WI38 (cell line): Measurements from ENCODE around the gene SLC2A6.

Source experiments
- H3K4me3 ChIP-seq: 2 replicates; pipeline ENCODE4 v1.5.1; 2011; ENCODE audit warnings: low read depth, mild to moderate bottlenecking, control low read depth, low read length
- TF ChIP-seq, protein P1 (sequence below): IDR thresholded peaks from 2 replicates; pipeline ENCODE4 v1.5.1; 2012; ENCODE audit warnings: low read depth, mild to moderate bottlenecking, control low read depth, low read length

SLC2A6 gene

DNA sequence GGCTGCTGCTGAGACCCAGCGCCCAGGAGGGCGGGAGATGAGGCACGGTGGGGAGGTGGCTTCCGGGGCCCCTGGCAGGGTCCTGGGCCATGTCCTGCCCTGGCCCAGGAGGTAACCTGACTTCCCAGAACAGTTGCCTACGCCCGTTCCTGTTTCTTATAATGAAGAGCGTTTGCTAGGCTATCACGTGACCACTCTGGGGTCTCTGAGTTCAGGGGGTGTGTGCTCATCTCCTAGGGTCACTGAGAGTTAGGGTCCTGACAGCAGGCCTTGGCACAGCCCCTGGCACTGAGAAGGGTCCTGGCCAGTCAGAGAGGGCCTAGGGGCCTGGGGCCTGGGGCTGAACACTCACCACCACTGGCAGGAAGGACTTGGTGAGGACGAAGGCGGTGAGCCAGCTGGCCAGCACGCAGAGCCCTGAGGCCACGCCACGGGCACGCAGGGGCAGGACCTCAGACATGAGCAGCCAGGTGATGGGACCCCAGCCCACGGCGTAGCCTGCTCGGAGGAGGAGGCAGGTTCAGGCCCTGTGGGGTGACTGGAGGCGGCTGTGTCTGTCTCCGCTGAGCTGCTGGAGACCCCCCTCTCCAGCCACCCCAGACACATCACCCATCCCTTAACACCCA lies 6.0 kb downstream of the SLC2A6 start:
- no peak overlapping the region for H3K4me3 ChIP-seq
- TF ChIP-seq, protein P1, sequence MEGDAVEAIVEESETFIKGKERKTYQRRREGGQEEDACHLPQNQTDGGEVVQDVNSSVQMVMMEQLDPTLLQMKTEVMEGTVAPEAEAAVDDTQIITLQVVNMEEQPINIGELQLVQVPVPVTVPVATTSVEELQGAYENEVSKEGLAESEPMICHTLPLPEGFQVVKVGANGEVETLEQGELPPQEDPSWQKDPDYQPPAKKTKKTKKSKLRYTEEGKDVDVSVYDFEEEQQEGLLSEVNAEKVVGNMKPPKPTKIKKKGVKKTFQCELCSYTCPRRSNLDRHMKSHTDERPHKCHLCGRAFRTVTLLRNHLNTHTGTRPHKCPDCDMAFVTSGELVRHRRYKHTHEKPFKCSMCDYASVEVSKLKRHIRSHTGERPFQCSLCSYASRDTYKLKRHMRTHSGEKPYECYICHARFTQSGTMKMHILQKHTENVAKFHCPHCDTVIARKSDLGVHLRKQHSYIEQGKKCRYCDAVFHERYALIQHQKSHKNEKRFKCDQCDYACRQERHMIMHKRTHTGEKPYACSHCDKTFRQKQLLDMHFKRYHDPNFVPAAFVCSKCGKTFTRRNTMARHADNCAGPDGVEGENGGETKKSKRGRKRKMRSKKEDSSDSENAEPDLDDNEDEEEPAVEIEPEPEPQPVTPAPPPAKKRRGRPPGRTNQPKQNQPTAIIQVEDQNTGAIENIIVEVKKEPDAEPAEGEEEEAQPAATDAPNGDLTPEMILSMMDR = no peak

DNA sequence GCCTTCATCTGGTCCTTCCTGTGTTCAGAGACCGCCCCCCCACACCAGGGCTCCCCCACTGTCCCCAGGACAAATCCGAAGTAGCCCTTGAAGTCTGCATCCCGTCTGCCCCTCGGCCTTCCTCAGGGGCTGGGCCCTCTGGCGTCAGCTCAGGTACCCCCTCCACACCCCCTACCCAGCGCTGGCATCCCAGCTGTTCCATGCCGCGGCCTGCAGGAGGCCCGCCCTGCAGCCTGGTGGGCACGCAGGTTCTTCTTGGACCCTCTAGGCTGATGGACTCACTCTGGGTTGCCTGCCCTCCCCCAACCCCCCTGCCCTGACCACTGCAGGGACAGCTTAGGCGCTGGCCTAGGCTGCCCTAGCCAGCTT lies 6.6 kb downstream of the SLC2A6 start:
- TF ChIP-seq, protein P1 = no peak
- H3K4me3 ChIP-seq = no peak overlapping the region

DNA sequence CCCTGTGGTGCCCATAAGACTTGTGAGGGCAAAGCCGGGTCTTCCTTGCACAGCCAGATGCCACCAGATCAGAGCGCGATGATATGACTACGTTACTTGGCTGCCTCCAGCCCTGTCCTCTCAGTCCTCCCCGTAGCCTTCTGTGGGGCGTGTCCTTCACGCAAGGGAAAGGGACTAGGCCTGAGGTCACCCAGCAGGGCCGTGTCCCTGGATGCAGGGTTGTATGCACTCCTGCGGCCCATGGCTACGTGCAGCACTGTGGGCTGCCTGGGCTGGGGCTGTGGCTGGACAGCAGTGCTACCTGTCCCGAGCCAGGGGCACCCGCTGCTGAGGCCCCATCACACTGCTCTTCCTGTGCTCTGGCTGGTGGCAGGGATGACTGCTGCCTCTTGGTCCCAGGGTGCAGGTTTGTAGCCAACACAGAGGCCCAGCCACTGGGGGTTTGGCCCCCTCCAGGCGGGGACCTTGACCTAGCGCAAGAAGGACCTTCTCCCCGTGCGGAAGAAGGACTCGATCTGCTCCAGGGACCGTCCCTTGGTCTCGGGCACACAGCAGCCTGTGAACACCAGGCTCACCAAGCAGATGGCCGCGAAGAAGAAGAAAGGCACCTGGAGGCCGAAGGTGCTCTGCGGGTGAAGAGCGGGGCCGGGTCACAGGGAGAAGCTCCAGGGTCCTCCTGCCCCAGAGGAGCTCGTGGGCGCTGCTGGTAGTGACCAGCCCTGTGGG lies 7.2 kb downstream of the SLC2A6 start:
- no peak overlapping the region for H3K4me3 ChIP-seq
- TF ChIP-seq, protein P1 = no peak

DNA sequence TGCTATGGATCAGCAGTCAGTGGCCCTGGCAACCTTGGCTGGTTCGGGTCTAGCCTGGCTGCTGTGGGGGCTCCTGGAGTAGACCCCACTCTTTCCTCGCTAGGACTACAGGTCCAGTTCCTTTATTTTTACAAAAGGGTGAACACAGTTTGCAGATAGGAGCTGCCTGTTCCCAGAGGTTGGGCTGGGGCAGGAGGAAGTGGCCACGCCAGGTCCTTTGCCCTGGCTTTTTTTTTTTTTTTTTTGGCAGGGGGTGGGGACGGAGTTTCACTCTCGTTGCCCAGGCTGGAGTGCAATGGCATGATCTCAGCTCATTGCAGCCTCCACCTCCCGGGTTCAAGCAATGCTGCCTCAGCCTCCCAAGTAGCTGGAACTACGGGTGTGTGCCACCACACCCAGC lies 7.9 kb downstream of the SLC2A6 start:
- TF ChIP-seq, protein P1 = no peak
- H3K4me3 ChIP-seq = no peak overlapping the region

DNA sequence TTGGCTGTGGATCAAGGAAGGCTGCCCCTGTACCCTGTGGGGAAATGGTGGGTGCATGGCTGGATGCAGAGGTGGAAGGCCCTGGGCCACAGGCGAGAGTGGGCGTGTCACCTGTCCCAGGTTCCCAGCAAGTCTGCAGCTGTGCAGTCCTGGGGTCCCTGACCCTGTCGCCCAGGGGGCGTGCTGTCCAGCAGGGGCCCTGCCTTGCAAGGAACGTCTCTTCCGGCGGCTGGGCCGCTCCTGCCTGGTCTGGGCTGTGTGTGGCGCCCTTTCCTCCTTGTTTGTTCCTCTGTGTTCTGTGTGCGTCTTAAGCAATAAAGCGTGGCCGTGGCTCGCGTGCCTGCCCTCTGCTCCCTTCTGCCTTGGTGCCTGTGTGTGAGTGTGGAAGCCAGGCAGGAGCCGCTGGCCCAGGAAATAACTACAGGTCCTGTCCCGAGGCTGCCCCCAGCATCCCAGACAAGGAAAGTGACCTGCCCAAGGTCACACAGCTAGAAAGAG lies 8.4 kb downstream of the SLC2A6 start:
- TF ChIP-seq, protein P1 = no peak

DNA sequence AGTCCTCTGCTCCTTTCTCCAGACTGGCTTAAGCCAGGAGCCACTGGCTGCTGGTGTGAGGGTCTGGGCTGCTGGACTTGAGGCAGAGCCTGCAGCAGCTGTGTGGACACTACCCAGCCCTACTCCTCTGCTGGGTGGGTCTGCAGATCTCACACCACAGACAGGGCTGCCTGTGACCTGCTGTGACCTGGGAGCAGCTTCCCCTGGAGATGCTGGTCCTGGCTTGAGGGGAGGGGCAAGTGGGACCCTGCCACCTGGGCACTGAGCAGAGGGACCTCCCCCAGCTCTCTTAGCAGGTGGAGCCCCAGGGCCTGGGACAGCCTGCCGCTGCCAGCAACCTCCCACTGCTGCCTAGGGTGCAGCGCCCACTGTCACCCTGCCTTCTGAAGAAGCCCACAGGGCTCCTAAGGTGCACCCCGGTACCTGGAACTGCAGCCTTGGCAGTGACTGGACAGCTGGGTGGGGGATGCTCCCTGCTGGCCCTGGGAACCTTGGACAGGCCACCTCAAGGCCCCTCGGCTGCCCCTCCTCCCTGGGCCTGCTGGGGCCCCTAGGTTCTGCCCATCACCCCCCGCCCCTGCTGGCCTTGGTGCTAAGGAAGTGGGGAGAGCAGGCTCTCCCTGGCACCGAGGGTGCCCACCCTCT lies 10.0 kb downstream of the SLC2A6 start:
- TF ChIP-seq, protein P1 = no peak
- no peak overlapping the region for H3K4me3 ChIP-seq

More for the DNA sequence above, 8.4 kb downstream of the SLC2A6 start:
- no peak overlapping the region for H3K4me3 ChIP-seq

DNA sequence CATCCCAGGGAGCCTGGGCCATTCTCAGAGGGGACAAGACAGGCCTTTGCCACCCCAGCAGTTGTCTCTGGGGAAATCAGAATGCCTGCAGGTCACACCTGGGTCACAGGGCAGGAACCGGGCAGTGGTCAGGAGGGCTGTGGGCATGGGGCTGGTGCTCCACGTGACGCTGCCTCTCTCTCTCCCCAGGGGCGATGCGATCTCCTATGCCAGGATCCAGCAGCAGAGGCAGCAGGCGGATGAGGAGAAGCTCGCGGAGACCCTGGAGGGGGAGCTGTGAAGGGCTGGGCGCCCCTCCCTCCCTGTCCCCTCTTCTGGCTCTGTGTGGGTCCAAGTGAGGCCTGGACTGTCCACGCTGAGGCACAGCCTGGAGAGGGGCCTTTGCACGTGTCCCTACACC lies 10.5 kb downstream of the SLC2A6 start:
- TF ChIP-seq, protein P1 = no peak
- no peak overlapping the region for H3K4me3 ChIP-seq
